Mucosa of rectum (tissue), 2 donors: ENCODE measurements around the gene AHCY.
"Not testable (repeated sequence)": the region's sequence is repeated elsewhere in the genome, so short reads cannot be mapped to it uniquely, and the experiment has no call there.

Experiments used
- H3K27ac ChIP-seq, 2 donors: one replicate each; pipeline ENCODE4 v1.7.0; 2013; ENCODE audit warnings: inconsistent platforms in 2 of 2, low read depth in 2 of 2, low read length in 2 of 2
- H3K27me3 ChIP-seq, 2 donors: one replicate each; pipeline ENCODE4 v1.7.0; 2013; ENCODE audit warnings: low read length in 2 of 2; ENCODE audit not compliant: control insufficient read depth in 2 of 2, insufficient read depth in 2 of 2
- H3K36me3 ChIP-seq, 2 donors: one replicate each; pipeline ENCODE4 v1.7.0; 2013; ENCODE audit warnings: low read length in 2 of 2; ENCODE audit not compliant: control insufficient read depth in 2 of 2, insufficient read depth in 2 of 2
- H3K4me1 ChIP-seq, 2 donors: one replicate each; pipeline ENCODE4 v1.7.0; 2013; ENCODE audit warnings: low read length in 2 of 2, mild to moderate bottlenecking in 1 of 2; ENCODE audit not compliant: control insufficient read depth in 2 of 2, insufficient read depth in 2 of 2
- H3K4me3 ChIP-seq, 2 donors: one replicate each; pipeline ENCODE4 v1.7.0; 2013; ENCODE audit warnings: low read length in 2 of 2
- H3K9ac ChIP-seq, 2 donors: one replicate each; pipeline ENCODE4 v1.7.0; 2013; ENCODE audit warnings: low read length in 2 of 2, low read depth in 1 of 2, mild to moderate bottlenecking in 1 of 2
- H3K9me3 ChIP-seq, 2 donors: one replicate each; pipeline ENCODE4 v1.7.0; 2013; ENCODE audit warnings: low read length in 2 of 2; ENCODE audit not compliant: control insufficient read depth in 2 of 2
- donor health status: healthy.
- donor health status: Normal muscosa, but diverticular disease.

AHCY gene

DNA sequence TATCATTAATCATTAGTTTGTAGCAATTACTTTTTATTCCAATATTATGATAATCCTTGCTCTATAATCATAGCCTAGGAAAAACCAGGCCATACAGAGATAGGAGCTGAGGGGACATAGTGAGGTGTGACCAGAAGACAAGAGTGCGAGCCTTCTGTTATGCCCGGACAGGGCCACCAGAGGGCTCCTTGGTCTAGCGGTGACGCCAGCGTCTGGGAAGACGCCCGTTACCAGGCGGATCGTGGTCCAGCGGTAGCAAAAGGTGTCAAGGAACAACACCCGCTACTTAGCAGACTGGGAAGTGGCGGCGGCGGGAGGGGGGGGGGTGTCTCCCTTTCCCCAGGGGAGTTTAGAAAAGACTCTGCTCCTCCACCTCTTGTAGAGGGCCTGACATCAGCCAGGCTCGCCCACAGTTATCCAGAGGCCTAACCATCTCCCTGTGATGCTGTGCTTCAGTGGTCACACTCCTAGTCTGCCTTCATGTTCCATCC, 4.8 kb downstream of the AHCY start:
- not testable (repeated sequence) for H3K27me3 ChIP-seq, H3K9me3 ChIP-seq, H3K9ac ChIP-seq

GRCh38 chr20:34296468-34296867, 6.7 kb downstream of the AHCY start:
- peaks cover 5 to 9% of the 10 kb centered on the region in 2 donors for H3K4me1 ChIP-seq
- no peak overlapping the region for H3K4me3 ChIP-seq
- H3K27ac ChIP-seq, result no peak overlapping the region

More for the DNA sequence above, 4.8 kb downstream of the AHCY start:
- H3K4me3 ChIP-seq, H3K27ac ChIP-seq: not testable (repeated sequence)
- Histone ChIP-seq H3K36me3 (peaks cover 19 to 21% of the 10 kb centered on the region in 2 donors), H3K4me1 (peaks cover 13% of the 10 kb centered on the region in 2 donors)

DNA sequence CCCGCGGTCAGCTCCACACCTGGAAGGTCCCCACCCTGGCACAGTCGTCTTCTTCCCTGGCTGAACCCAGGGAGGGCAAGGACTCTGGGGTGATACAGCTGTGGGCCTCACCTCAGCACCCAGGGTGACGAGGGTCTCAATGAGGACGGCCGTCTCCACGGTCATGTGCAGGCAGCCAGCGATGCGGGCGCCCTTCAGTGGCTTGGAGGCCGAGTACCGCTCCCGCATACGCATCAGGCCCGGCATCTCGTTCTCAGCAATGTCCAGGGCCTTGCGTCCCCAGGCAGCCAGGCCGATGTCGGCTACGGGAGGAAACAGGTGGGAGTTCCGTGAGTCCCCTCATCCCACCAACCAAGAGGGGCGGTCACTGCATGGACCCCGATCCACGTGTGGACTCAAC, 7.9 kb downstream of the AHCY start:
- no peak overlapping the region for H3K9ac ChIP-seq
- no peak overlapping the region for H3K4me3 ChIP-seq
- H3K9me3 ChIP-seq, result no peaks in the 10 kb centered on the region
- peaks cover 48 to 51% of the 10 kb centered on the region in 2 donors for H3K36me3 ChIP-seq
- H3K27me3 ChIP-seq, result no peaks in the 10 kb centered on the region
- no peaks in the 10 kb centered on the region for H3K4me1 ChIP-seq
- H3K27ac ChIP-seq, result no peak overlapping the region

More at GRCh38 chr20:34296468-34296867, 6.7 kb downstream of the AHCY start:
- H3K9ac ChIP-seq, result no peak overlapping the region
- H3K27me3 ChIP-seq, result no peaks in the 10 kb centered on the region
- no peaks in the 10 kb centered on the region for H3K9me3 ChIP-seq
- peaks cover 36 to 39% of the 10 kb centered on the region in 2 donors for H3K36me3 ChIP-seq

DNA sequence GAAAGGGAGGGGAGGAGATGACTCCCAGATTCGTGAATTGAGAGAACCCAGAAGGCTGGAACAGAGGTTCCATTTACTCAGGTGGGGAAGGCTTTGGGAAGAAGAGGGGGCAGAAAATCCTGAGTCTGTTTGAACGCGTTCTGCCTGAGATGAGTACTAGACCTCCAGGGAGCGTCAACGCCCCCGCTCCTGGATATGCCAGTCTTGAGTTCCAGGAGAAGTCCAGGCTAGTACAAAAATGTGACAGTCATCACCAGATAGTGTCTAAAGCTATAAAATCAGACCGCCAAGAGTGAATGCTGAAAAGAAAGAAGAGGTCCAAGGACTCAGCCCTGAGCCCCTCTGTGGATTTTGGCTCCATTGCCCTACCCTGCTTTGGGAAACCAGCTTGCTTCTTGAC, 8.6 kb downstream of the AHCY start:
- H3K4me1 ChIP-seq, result no peaks in the 10 kb centered on the region
- no peaks in the 10 kb centered on the region for H3K9me3 ChIP-seq
- H3K36me3 ChIP-seq, result peaks cover 52 to 56% of the 10 kb centered on the region in 2 donors

DNA sequence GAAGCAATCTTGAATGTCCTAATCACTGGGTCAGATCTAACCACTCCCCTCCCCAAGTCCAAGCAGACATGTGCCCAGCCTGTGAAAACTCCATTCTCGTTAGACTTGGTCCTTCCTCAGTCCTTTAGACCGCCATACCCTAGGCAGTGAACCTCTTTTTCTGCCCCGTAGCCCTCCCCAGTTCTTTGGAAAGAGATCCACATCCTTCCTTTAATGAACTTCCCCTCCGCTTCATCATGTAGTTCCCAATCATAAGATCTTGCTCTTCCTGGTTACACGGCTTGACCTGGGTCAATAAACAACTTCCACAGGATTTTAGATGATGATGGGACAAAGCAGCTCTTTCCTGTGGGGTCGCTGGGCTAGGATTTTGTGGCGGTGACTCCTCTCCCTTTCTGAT, 9.6 kb downstream of the AHCY start:
- H3K4me3 ChIP-seq, result no peak overlapping the region
- H3K36me3 ChIP-seq, result peaks cover 52 to 56% of the 10 kb centered on the region in 2 donors

More for the DNA sequence above, 8.6 kb downstream of the AHCY start:
- Histone ChIP-seq H3K27ac (no peak overlapping the region), H3K27me3 (no peaks in the 10 kb centered on the region), H3K4me3 (no peak overlapping the region), H3K9ac (no peak overlapping the region)

DNA sequence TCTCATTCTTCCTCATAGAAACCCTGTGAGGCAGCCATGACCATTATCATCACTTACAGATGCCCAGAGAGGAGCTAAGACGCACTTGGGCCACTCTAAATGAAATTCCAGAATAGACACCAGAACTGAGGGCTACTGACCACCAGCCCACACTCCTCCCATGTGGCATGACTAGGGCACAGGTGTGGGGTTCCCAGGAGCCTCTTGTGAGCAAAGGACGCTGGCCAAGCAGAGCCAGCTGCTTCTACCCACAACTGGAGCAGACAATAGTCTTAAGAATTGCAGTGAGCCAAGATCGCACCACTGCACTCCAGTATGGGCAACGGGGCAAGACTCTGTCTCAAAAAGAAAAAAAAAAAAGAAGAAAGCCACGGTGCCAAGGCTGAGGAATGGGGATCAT, 10.0 kb downstream of the AHCY start:
- no peaks in the 10 kb centered on the region for H3K9me3 ChIP-seq
- H3K4me3 ChIP-seq, result no peak overlapping the region
- no peak overlapping the region for H3K9ac ChIP-seq
- H3K4me1 ChIP-seq, result no peaks in the 10 kb centered on the region
- no peaks in the 10 kb centered on the region for H3K27me3 ChIP-seq
- peaks cover 52 to 57% of the 10 kb centered on the region in 2 donors for H3K36me3 ChIP-seq
- no peak overlapping the region for H3K27ac ChIP-seq

More for the DNA sequence above, 9.6 kb downstream of the AHCY start:
- Histone ChIP-seq H3K27me3 (no peaks in the 10 kb centered on the region), H3K4me1 (no peaks in the 10 kb centered on the region), H3K9ac (no peak overlapping the region), H3K27ac (no peak overlapping the region), H3K9me3 (no peaks in the 10 kb centered on the region)

DNA sequence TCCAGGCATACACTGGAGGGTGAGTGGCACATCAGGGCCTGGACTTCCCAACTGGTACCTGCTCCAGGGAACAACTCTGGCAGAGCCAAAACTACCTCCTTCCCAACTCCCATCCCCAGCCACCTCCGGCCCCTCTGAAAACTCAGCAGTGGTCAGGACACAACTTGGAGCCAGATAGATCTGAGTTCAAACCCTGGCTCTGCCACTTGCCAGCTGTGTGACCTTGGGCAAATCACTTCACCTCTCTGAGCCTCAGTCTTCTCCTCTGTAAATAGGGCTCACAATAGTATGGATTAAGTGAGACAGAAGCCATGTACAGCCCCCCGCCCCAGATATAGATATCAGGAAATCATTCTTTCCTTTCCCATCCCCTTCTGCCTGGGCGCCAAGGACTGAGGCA, 10.7 kb downstream of the AHCY start:
- no peak overlapping the region for H3K4me3 ChIP-seq
- peaks cover 58 to 60% of the 10 kb centered on the region in 2 donors for H3K36me3 ChIP-seq
- no peak overlapping the region for H3K9ac ChIP-seq
- no peaks in the 10 kb centered on the region for H3K9me3 ChIP-seq
- H3K27me3 ChIP-seq, result no peaks in the 10 kb centered on the region
- no peak overlapping the region for H3K27ac ChIP-seq
- H3K4me1 ChIP-seq, result no peaks in the 10 kb centered on the region

DNA sequence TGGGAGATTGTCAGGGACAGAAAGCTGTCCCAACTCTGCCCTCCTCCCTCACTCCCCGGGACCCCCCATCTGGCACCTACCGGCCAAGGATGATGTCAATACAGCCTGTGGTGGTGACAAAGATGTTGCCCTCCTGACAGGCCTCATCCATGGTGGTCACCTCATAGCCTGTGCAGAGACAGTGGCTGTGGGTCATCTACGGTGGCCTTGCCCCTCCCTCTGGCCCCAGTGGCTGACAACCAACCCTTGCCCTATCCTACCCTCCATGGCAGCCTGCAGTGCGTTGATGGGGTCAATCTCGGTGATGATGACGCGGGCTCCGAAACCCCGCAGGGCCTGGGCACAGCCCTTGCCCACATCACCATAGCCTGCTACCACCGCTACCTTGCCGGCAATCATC, 12.7 kb downstream of the AHCY start:
- H3K9ac ChIP-seq, result no peak overlapping the region
- peaks cover 65 to 68% of the 10 kb centered on the region in 2 donors for H3K36me3 ChIP-seq
- H3K4me3 ChIP-seq, result no peak overlapping the region
- no peaks in the 10 kb centered on the region for H3K9me3 ChIP-seq
- H3K4me1 ChIP-seq, result no peaks in the 10 kb centered on the region
- no peak overlapping the region for H3K27ac ChIP-seq
- no peaks in the 10 kb centered on the region for H3K27me3 ChIP-seq

- peaks cover 56 to 61% of the 10 kb centered on the region in 2 donors for H3K36me3 ChIP-seq
- not testable (repeated sequence) for H3K27ac ChIP-seq, H3K4me3 ChIP-seq, H3K9me3 ChIP-seq, H3K4me1 ChIP-seq, H3K27me3 ChIP-seq, H3K9ac ChIP-seq
These were observed 15.7 kb downstream of the AHCY start for GRCh38 chr20:34287500-34287899.

DNA sequence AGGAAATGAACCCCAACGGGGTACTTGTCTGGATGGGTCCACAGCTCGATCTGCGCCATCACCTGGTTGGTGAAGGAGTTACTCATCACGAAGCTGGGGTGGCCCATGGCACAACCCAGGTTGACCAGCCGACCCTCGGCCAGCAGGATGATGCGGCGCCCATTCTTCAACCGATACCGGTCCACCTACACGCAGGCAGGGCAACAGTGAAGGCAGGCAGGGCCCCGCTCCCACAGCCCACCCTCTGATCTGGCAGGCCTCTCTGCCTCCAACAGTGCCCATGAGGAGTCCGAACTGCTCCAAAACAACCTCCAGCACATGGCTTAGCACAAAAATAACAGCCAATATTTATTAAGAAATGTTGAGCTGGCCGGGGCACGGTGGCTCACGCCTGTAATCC, 17.7 kb downstream of the AHCY start:
- peaks cover 48 to 57% of the 10 kb centered on the region in 2 donors for H3K36me3 ChIP-seq

GRCh38 chr20:34283844-34284243, 19.3 kb downstream of the AHCY start:
- peaks cover 43 to 57% of the 10 kb centered on the region in 2 donors for H3K36me3 ChIP-seq
- H3K9me3 ChIP-seq, result no peaks in the 10 kb centered on the region

More for the DNA sequence above, 17.7 kb downstream of the AHCY start:
- Histone ChIP-seq H3K9me3 (no peaks in the 10 kb centered on the region), H3K4me1 (no peaks in the 10 kb centered on the region), H3K27ac (no peak overlapping the region), H3K9ac (no peak overlapping the region), H3K27me3 (no peaks in the 10 kb centered on the region), H3K4me3 (no peak overlapping the region)

More at GRCh38 chr20:34283844-34284243, 19.3 kb downstream of the AHCY start:
- Histone ChIP-seq H3K27me3 (no peaks in the 10 kb centered on the region), H3K9ac (no peak overlapping the region), H3K4me3 (no peak overlapping the region), H3K27ac (no peak overlapping the region), H3K4me1 (no peaks in the 10 kb centered on the region)
